D341Med (cell line): Measurements from ENCODE around the gene CST3.
A peak's percentile ranks its signal among the peaks of the same experiment; 100 is the strongest.
"Not testable (repeated sequence)": the region's sequence is repeated elsewhere in the genome, so short reads cannot be mapped to it uniquely, and the experiment has no call there.

ENCODE experiments used
- DNase-seq: peaks from one replicate; pipeline ENCODE4 v3.0.0; 2012; ENCODE audit warnings: low spot score

The CST3 gene

GRCh38 chr20:23628402-23629016 lies 9.2 kb downstream of the CST3 start:
- DNase-seq: no peak

DNA sequence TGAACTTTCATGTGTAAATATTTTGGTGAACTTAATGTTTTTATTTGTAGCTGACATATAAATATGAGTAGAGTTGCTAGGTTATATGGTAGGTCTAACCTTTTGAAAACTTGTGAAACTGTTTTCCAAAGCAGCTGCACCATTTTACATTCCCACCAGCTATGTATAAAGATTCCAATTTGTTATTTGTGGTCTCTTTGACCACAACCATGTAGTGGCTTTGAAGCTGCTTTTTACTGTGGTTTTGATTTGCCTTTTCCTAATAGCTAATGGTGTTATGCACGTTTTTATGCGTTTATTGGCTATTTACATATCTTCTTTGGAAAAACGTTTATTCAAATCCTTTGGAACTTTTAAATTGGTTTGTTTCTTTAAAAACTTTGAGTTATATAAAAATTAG lies 10.3 kb downstream of the CST3 start:
- DNase-seq: no peak

- DNase-seq: no peak
These were observed 11.6 kb downstream of the CST3 start for GRCh38 chr20:23626040-23626620.

- no peak for DNase-seq
These were observed 12.4 kb downstream of the CST3 start for GRCh38 chr20:23625236-23625964.

DNA sequence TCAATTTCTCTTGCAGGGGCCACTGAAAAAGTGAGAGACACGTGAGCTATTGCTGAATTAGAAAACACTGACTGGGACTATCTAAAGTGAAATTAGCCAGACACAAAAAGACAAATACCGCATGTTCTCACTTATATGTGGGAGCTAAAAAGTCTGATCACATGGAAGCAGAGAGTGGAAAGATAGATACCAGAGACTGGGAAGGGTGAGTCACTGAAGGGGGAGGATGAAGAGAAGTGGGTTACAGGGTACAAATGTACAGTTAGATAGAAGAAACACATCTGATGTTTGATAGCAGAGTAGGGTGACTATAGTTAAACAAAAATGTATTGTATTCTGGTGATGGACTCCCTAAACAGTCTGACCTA lies 13.4 kb downstream of the CST3 start:
- no peak for DNase-seq

- DNase-seq: no peak
These were observed 14.0 kb downstream of the CST3 start for GRCh38 chr20:23623666-23624323.

DNA sequence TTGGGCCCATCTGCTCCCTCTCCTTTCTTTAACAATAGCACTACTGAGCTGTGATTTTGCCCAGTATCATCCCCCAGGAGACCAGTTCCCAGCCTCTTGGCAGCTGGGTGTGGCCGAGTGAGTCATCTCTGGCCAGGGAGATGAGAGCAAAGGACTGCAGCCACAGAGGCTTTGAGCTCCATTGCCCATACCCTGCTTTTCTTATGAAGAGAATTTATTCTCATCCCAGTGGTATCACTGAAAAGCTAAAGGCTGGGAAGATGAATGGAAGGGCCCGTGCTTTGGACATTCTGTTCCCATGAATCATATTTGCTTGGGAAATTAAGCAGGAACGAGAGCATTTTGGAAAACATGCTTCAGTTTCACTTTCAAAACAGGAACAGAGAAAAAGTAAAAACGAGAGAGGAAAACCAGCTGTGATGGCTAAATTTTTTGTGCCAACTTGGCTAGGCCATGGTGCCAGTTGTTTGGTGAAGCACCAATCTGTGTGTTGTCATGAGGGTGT lies 14.9 kb downstream of the CST3 start:
- DNase-seq: no peak

- DNase-seq: not testable (repeated sequence)
These were observed 15.4 kb downstream of the CST3 start for GRCh38 chr20:23622401-23622800.

- not testable (repeated sequence) for DNase-seq
These were observed 16.9 kb downstream of the CST3 start for GRCh38 chr20:23620670-23621386.

DNA sequence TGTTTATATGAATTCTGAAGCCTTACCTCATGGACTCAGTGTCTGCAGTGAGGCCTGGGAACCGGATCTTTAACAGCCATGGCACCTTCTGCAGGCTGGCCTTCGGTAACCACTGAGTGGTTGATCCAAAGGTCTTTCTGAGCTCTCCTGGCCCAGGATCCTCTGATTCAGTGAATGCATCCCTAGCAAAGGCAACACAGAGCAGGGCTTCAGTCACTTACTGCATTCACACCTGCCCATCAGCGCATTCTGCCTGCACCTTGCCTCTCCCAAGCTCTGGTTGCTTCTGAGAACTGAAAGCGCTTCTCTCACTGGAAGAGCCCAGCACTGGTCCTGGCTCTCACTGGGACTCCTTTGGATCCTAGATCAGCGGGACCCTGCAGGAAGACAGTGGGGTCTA lies 23.6 kb downstream of the CST3 start:
- no peak for DNase-seq

GRCh38 chr20:23613676-23614075 lies 24.1 kb downstream of the CST3 start:
- no peak for DNase-seq

DNA sequence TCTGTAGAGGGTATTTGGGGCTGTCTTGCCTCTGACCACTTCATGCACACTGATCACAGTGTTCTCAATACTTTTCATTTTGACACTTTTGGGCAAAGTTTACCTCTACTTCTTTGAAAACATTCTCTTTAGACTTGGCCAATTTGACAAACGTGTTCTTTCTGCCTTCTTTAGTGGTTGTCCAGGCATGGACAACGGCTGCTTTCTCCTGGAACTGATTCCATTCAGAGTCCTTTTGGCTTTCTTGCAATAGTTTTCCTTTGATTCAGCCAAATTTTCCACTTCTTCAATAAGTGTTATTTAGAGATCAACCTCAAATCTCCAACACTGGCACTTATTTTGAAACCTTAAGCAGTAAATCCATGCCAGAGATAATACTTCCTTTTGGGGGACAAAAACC lies 25.4 kb downstream of the CST3 start:
- DNase-seq: no peak

- no peak for DNase-seq
These were observed 28.2 kb downstream of the CST3 start for GRCh38 chr20:23609486-23610109.

DNA sequence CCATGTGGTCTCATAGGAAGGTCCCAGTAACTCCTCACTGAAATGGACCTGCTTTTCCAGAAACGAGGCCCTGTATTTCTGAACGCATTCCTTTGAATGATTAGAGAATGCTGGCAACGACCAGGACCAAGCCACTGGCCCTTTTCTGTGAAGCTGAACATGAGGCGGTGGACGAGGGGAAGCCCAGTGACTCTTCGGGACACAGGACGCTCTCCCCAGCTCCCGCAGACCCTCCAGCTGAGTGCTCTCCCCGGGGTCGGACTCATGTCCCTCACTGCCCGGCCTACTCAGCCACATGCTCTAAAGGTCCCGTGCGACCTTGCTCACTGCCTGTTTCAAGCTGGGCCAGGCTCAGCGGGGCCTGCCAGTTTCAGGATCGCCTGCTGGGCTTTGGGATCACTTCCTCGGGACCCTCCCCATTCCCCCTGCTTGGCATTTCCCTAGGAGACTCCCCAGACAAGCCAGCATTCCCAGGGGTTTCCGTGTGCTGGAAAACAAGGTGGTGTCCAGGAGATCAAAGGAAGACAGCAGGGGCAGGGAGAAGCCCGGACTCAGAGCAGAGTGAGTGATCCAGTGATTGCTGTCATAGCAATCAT lies 29.4 kb downstream of the CST3 start:
- DNase-seq: no peak

- no peak for DNase-seq
These were observed 30.1 kb downstream of the CST3 start for GRCh38 chr20:23607497-23608245.

DNA sequence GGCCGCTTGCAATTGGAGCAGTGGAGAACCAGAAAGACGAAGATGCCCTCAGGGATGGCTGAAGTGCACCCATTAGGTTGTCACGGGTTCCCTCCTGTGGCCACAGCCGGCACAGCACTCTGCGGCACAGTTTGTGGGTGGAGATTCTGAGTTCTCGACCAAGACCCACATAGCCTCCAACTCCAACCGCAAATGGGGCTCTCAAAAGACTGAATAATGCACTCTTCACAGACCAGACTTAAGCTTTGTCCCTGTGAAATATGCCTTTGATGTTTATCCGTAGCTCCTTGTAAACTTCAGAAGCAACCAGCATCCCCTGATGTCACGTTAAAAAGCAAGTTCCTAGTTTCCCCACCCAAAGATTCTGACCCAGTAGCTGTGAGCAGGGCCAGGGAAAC lies 31.1 kb downstream of the CST3 start:
- peak; percentile 86 for DNase-seq

- DNase-seq: no peak
These were observed 31.7 kb downstream of the CST3 start, which contains the start of gene CST9 for GRCh38 chr20:23605867-23606651. Gene CST9 (minus strand): TSS chr20:23605917. CDS start chr20:23605864, 53 bp downstream.

GRCh38 chr20:23604306-23604705 lies 33.4 kb downstream of the CST3 start:
- no peak for DNase-seq

DNA sequence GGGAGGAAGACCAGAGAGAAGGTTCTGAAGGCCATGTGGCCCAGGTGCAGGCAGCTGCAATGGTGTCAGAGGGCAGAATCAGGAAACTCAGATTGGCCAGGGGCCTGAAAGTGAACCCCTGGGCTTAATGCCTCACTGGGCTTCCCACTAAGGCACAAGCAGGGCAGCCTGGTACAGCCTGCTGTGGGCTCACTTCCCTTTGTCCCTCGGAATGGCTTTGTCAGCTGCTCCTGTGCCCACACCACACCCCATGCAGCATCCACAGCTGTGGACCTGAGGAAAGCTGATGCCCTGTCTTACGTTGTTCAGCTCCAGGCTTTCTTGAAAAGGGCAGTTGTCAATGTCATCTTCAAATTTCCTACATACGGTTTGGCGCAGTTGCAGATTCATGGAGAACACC lies 34.4 kb downstream of the CST3 start:
- DNase-seq: no peak

DNA sequence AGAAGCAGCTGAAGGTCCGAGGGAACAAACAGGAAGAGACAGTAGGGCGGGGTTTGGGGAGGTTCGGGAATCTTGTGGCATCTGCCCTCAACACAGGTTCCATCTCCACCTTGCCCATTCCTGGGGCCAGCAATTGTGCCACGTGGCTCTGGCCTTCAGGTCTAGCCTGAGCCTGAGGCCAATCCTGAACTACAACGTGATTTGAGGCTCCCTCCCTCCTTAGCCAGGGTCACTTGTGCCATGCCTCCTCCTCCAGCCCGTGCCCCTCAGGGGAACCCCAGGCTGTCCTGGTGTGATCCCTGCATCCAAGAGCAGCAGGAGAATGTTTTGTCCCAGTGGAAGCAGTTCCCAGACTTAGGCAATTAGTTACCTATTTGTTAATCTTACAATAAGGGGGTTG lies 35.1 kb downstream of the CST3 start:
- DNase-seq: no peak
